OCI-LY1 (cell line): ENCODE data around the gene PAX5.

Experiments
- H2AFZ ChIP-seq: fragments of 200-600 bp; sonication (generic), shearing (Covaris generic); 2 replicates; pipeline ENCODE4 v1.6.0; 2014; ENCODE audit warnings: antibody characterized with exemption, mild to moderate bottlenecking, low read length
- H3F3A ChIP-seq: fragments of 200-600 bp; sonication (generic), shearing (Covaris generic); 2 replicates; pipeline ENCODE4 v1.6.0; 2014; ENCODE audit warnings: mild to moderate bottlenecking, antibody characterized with exemption, low read length, moderate library complexity; ENCODE audit not compliant: insufficient read depth
- H3K27ac ChIP-seq: fragments of 200-600 bp; sonication (generic); 2 replicates; pipeline ENCODE4 v1.5.1; 2014; ENCODE audit warnings: low read length, mixed run types, mild to moderate bottlenecking, low read depth; ENCODE audit not compliant: poor library complexity, severe bottlenecking
- H3K27me3 ChIP-seq: fragments of 200-600 bp; sonication (generic); 2 replicates; pipeline ENCODE4 v1.6.0; 2014; ENCODE audit warnings: antibody characterized with exemption, mild to moderate bottlenecking, low read length, moderate library complexity; ENCODE audit not compliant: insufficient read depth
- H3K36me3 ChIP-seq: fragments of 200-600 bp; sonication (generic); 2 replicates; pipeline ENCODE4 v1.6.1; 2014; ENCODE audit warnings: mild to moderate bottlenecking, antibody characterized with exemption, low read length, moderate library complexity, mixed read lengths; ENCODE audit not compliant: insufficient read depth
- H3K4me1 ChIP-seq: fragments of 200-600 bp; sonication (generic); 2 replicates; pipeline ENCODE4 v1.5.1; 2014; ENCODE audit warnings: mild to moderate bottlenecking, low read length, moderate library complexity; ENCODE audit not compliant: insufficient read depth, severe bottlenecking
- H3K4me2 ChIP-seq: fragments of 200-600 bp; sonication (generic), shearing (Covaris generic); 2 replicates; pipeline ENCODE4 v1.6.1; 2014; ENCODE audit warnings: low read length
- H3K4me3 ChIP-seq: fragments of 200-600 bp; sonication (generic); 2 replicates; pipeline ENCODE4 v1.5.1; 2014; ENCODE audit warnings: low read length, low read depth, mild to moderate bottlenecking, mixed read lengths; ENCODE audit not compliant: poor library complexity, severe bottlenecking
- H3K79me2 ChIP-seq: fragments of 200-600 bp; shearing (Covaris generic); 2 replicates; pipeline ENCODE4 v1.6.1; 2016; ENCODE audit warnings: mixed run types, low read length, mixed read lengths; ENCODE audit not compliant: insufficient read depth
- H3K9ac ChIP-seq: fragments of 200-600 bp; sonication (generic), shearing (Covaris generic); 2 replicates; pipeline ENCODE4 v1.6.1; 2014; ENCODE audit warnings: mild to moderate bottlenecking, low read length, mixed read lengths
- H3K9me2 ChIP-seq: fragments of 200-600 bp; sonication (generic), shearing (Covaris generic); 2 replicates; pipeline ENCODE4 v1.6.1; 2014; ENCODE audit warnings: low read depth, mild to moderate bottlenecking, low read length, mixed read lengths
- H3K9me3 ChIP-seq: fragments of 200-600 bp; shearing (Covaris generic); 2 replicates; pipeline ENCODE4 v1.6.1; 2014; ENCODE audit warnings: low read length, mixed read lengths
- H4K20me1 ChIP-seq: fragments of 200-600 bp; sonication (generic), shearing (Covaris generic); 2 replicates; pipeline ENCODE4 v1.6.0; 2016; ENCODE audit warnings: mild to moderate bottlenecking, low read length; ENCODE audit not compliant: insufficient read depth
- EZH2 ChIP-seq: fragments of 200-600 bp; sonication (generic), shearing (Covaris generic); IDR thresholded peaks from 2 replicates; pipeline ENCODE4 v1.8.0; 2017; ENCODE audit warnings: borderline replicate concordance, mixed run types, mild to moderate bottlenecking, antibody characterized with exemption, low read length, moderate library complexity, mixed read lengths
- TF ChIP-seq, protein P1 (sequence below): fragments of 200-600 bp; sonication (generic), shearing (Covaris generic); IDR thresholded peaks from 2 replicates; pipeline ENCODE4 v1.5.1; 2017; ENCODE audit warnings: mild to moderate bottlenecking, antibody characterized with exemption, low read length, moderate library complexity, mixed read lengths

The PAX5 gene

DNA sequence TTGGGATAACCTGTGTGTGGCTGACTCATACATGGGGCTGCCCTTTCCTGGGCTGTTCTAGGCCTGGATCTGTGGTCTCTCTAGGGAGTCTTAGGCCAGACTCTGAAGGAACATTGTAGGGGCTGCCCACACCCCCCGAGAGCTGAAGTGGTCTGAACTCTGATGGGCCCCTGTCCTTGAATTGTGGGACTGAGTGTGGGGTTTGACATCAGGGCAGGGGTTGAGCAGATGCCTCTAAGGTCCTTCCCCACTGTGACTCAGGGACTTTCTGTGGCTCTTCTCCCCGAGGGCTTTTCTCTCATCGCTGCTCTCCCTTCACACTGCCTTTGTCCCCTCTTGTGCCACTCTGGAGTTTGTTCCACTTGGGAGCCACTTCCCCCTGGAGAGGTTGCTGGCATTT, 246.4 kb downstream of the PAX5 start:
- TF ChIP-seq, protein P1, sequence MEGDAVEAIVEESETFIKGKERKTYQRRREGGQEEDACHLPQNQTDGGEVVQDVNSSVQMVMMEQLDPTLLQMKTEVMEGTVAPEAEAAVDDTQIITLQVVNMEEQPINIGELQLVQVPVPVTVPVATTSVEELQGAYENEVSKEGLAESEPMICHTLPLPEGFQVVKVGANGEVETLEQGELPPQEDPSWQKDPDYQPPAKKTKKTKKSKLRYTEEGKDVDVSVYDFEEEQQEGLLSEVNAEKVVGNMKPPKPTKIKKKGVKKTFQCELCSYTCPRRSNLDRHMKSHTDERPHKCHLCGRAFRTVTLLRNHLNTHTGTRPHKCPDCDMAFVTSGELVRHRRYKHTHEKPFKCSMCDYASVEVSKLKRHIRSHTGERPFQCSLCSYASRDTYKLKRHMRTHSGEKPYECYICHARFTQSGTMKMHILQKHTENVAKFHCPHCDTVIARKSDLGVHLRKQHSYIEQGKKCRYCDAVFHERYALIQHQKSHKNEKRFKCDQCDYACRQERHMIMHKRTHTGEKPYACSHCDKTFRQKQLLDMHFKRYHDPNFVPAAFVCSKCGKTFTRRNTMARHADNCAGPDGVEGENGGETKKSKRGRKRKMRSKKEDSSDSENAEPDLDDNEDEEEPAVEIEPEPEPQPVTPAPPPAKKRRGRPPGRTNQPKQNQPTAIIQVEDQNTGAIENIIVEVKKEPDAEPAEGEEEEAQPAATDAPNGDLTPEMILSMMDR: no peak
- TF ChIP-seq EZH2: no peak
- no peaks in the 10 kb centered on the region for H3K79me2 ChIP-seq
- H2AFZ ChIP-seq: no peak overlapping the region
- H3K27me3 ChIP-seq: peaks cover 5% of the 10 kb centered on the region; the same call in 1 of the 2 replicates
- H3K9me3 ChIP-seq: no peaks in the 10 kb centered on the region
- H3K4me1 ChIP-seq: no peaks in the 10 kb centered on the region
- H3K4me2 ChIP-seq: no peak overlapping the region
- H3K27ac ChIP-seq: no peak overlapping the region
- H3K9me2 ChIP-seq: no peaks in the 10 kb centered on the region
- H3F3A ChIP-seq: no peaks in the 10 kb centered on the region
- no peaks in the 10 kb centered on the region for H4K20me1 ChIP-seq
- H3K9ac ChIP-seq: no peak overlapping the region
- H3K4me3 ChIP-seq: no peak overlapping the region
- no peaks in the 10 kb centered on the region for H3K36me3 ChIP-seq
